Left colon (tissue), 2 donors: ENCODE measurements around the gene LMLN. TPM values are rescaled to one million over a fixed set of nuclear protein-coding genes. Genes with fewer than 3 reads are reported as not detected.

Source experiments
- total RNA-seq, 2 donors: library from RNA; stranded (reverse); fragmentation: NEBNext Ultra II Directional; extraction: Animal tissue kit (Norgen Biotek cat#: 25700); gene quantifications; one replicate each; pipeline ENCODE4 v1.2.1, GENCODE V29; 2021
- donor health status: DM: no; HTN: no; CAD: no.
- donor health status: DM: yes; HTN: yes; CAD: no.

Gene LMLN
- total RNA-seq, 2 donors from 2014 or later = 5.4 TPM

Other genes with a start within 250 kb of the LMLN start
- 10 to 100 TPM; 20.4 to 22.1 TPM for gene RUBCN, start 223.3 kb upstream of the LMLN start, total RNA-seq
- gene FYTTD1, start 210.3 kb upstream of the LMLN start, total RNA-seq = 10 to 100 TPM; 32.6 to 37.5 TPM
- 10 to 100 TPM; 27.3 to 43.6 TPM for gene LRCH3, start 169.0 kb upstream of the LMLN start, total RNA-seq
- 100 to 1,000 TPM; 557 to 639 TPM for gene RPL35A, start 10.0 kb upstream of the LMLN start, total RNA-seq